SK-N-MC (cell line): ENCODE results near the gene ADAMTS17.

ENCODE experiments used
- EZH2 ChIP-seq: fragments of 200-600 bp; sonication (generic); IDR thresholded peaks from one replicate; pipeline ENCODE4 v1.6.1; 2017; ENCODE audit warnings: antibody characterized with exemption
- FOXP2 ChIP-seq: optimal IDR thresholded peaks from 2 replicates; pipeline ENCODE3; 2011; ENCODE audit warnings: mild to moderate bottlenecking, moderate library complexity; ENCODE audit not compliant: insufficient read depth; ENCODE audit errors: extremely low read length, control extremely low read depth
- POLR2AphosphoS5 ChIP-seq: IDR thresholded peaks from 2 replicates; pipeline ENCODE4 v1.6.1; 2012; ENCODE audit warnings: mild to moderate bottlenecking, low read depth, low read length, borderline replicate concordance

GRCh38 chr15:100123611-100124010 lies 218.2 kb downstream of the ADAMTS17 start:
- TF ChIP-seq POLR2AphosphoS5 (no peak), EZH2 (no peak), FOXP2 (no peak)
